ENCODE results near the gene PRMT7.
"Not testable (repeated sequence)": the region's sequence is repeated elsewhere in the genome, so short reads cannot be mapped to it uniquely, and the experiment has no call there.

Gene PRMT7

GRCh38 chr16:68283801-68284598 lies 26.8 kb upstream of the PRMT7 start:
- DNase-seq (ENCODE audit: low read depth), result no peak

GRCh38 chr16:68284847-68285246 lies 26.0 kb upstream of the PRMT7 start:
- DNase-seq (ENCODE audit: low read depth), result no peak

GRCh38 chr16:68285683-68286082 lies 25.1 kb upstream of the PRMT7 start:
- DNase-seq (ENCODE audit: low read depth), result no peak

- DNase-seq (ENCODE audit: low read depth), result no peak
These were observed 24.4 kb upstream of the PRMT7 start for GRCh38 chr16:68286153-68287074.

GRCh38 chr16:68287276-68288251 lies 23.3 kb upstream of the PRMT7 start:
- DNase-seq (ENCODE audit: low read depth), result no peak

GRCh38 chr16:68288252-68288650 lies 22.6 kb upstream of the PRMT7 start:
- no peak for DNase-seq (ENCODE audit: low read depth)

GRCh38 chr16:68288796-68289195 lies 22.0 kb upstream of the PRMT7 start:
- DNase-seq (ENCODE audit: low read depth), result not testable (repeated sequence)

- no peak for DNase-seq (ENCODE audit: low read depth)
These were observed 21.6 kb upstream of the PRMT7 start for GRCh38 chr16:68289202-68289601.

GRCh38 chr16:68289621-68290329 lies 21.0 kb upstream of the PRMT7 start:
- no peak for DNase-seq (ENCODE audit: low read depth)

GRCh38 chr16:68290450-68290849 lies 20.4 kb upstream of the PRMT7 start:
- DNase-seq (ENCODE audit: low read depth), result no peak

GRCh38 chr16:68291227-68291626 lies 19.6 kb upstream of the PRMT7 start:
- DNase-seq (ENCODE audit: low read depth), result no peak

GRCh38 chr16:68292425-68292824 lies 18.4 kb upstream of the PRMT7 start:
- DNase-seq (ENCODE audit: low read depth), result no peak

- no peak for DNase-seq (ENCODE audit: low read depth)
These were observed 14.5 kb upstream of the PRMT7 start for GRCh38 chr16:68296291-68296690.

- DNase-seq (ENCODE audit: low read depth), result no peak
These were observed 14.1 kb upstream of the PRMT7 start for GRCh38 chr16:68296693-68297092.

GRCh38 chr16:68297908-68298307 lies 12.9 kb upstream of the PRMT7 start:
- no peak for DNase-seq (ENCODE audit: low read depth)

GRCh38 chr16:68298312-68298711 lies 12.5 kb upstream of the PRMT7 start:
- no peak for DNase-seq (ENCODE audit: low read depth)

GRCh38 chr16:68298907-68299561 lies 11.8 kb upstream of the PRMT7 start:
- DNase-seq (ENCODE audit: low read depth), result no peak

GRCh38 chr16:68299571-68300453 lies 11.0 kb upstream of the PRMT7 start:
- DNase-seq (ENCODE audit: low read depth), result no peak

- no peak for DNase-seq (ENCODE audit: low read depth)
These were observed 9.9 kb upstream of the PRMT7 start for GRCh38 chr16:68300734-68301459.

Measured in stimulated activated CD8-positive, alpha-beta memory T cell treated with anti-CD3 and anti-CD28 coated beads, Interleukin-7, amount 100 ng/mL, for 24 hours (primary cell).